ENCODE measurements around the gene WFDC9.
"Not testable (repeated sequence)": the region's sequence is repeated elsewhere in the genome, so short reads cannot be mapped to it uniquely, and the experiment has no call there.

Gene WFDC9

GRCh38 chr20:45589725-45590124 lies 41.4 kb downstream of the WFDC9 start:
- FAIRE-seq, result no peak

GRCh38 chr20:45588800-45589199 lies 42.3 kb downstream of the WFDC9 start:
- no peak for FAIRE-seq

GRCh38 chr20:45585986-45586385 lies 45.1 kb downstream of the WFDC9 start:
- not testable (repeated sequence) for FAIRE-seq

- FAIRE-seq, result not testable (repeated sequence)
Measured at GRCh38 chr20:45584294-45584693, 46.8 kb downstream of the WFDC9 start.

GRCh38 chr20:45583502-45583901 lies 47.6 kb downstream of the WFDC9 start:
- no peak for FAIRE-seq

GRCh38 chr20:45581702-45582101 lies 49.4 kb downstream of the WFDC9 start:
- FAIRE-seq, result no peak

- no peak for FAIRE-seq
Measured at GRCh38 chr20:45579184-45579583, 51.9 kb downstream of the WFDC9 start, which contains the start of gene WFDC8. Gene WFDC8, minus strand, starts transcription at chr20:45579284. Its CDS starts 37 bp downstream, at chr20:45579247.

GRCh38 chr20:45578231-45578630 lies 52.9 kb downstream of the WFDC9 start:
- no peak for FAIRE-seq

GRCh38 chr20:45576995-45577394 lies 54.1 kb downstream of the WFDC9 start:
- no peak for FAIRE-seq

GRCh38 chr20:45575931-45576330 lies 55.2 kb downstream of the WFDC9 start:
- FAIRE-seq, result no peak

- FAIRE-seq, result not testable (repeated sequence)
Measured at GRCh38 chr20:45569650-45570049, 61.4 kb downstream of the WFDC9 start.

GRCh38 chr20:45564760-45565276 lies 66.3 kb downstream of the WFDC9 start:
- FAIRE-seq, result no peak

All from endometrium (tissue), 2 donors.